Astrocyte (in vitro differentiated cells and primary cell): ENCODE measurements around the gene RPL10. TPM values are rescaled to one million over a fixed set of nuclear protein-coding genes. Genes with fewer than 3 reads are reported as not detected.

Experiments
- DNase-seq: peaks from one replicate; pipeline ENCODE4 v3.0.0-alpha.2; 2010; ENCODE audit warnings: low read depth
- FAIRE-seq: peaks from 2 replicates; lab custom pipeline; 2011; peaks lifted over from hg19 to GRCh38; lab: Jason Lieb, UNC
- H2AFZ ChIP-seq: 2 replicates; pipeline ENCODE4 v1.6.0; 2012; ENCODE audit warnings: low read depth, low read length, inconsistent platforms
- H3K27ac ChIP-seq: 2 replicates; pipeline ENCODE4 v1.5.1; 2011; ENCODE audit warnings: low read depth, low read length, inconsistent platforms
- H3K27me3 ChIP-seq: 2 replicates; pipeline ENCODE4 v1.6.0; 2011; ENCODE audit warnings: low read length, inconsistent platforms; ENCODE audit not compliant: insufficient read depth
- H3K36me3 ChIP-seq: 2 replicates; pipeline ENCODE4 v1.5.1; 2011; ENCODE audit warnings: low read length, inconsistent platforms; ENCODE audit not compliant: insufficient read depth
- H3K4me1 ChIP-seq: 2 replicates; pipeline ENCODE4 v1.5.1; 2011; ENCODE audit warnings: low read length, inconsistent platforms; ENCODE audit not compliant: insufficient read depth
- H3K4me2 ChIP-seq: 2 replicates; pipeline ENCODE4 v1.6.0; 2012; ENCODE audit warnings: low read length, inconsistent platforms
- H3K4me3 ChIP-seq: 2 replicates; pipeline ENCODE4 v1.5.1; 2011; ENCODE audit warnings: low read depth, mild to moderate bottlenecking, low read length, inconsistent platforms; ENCODE audit not compliant: insufficient read depth
- H3K79me2 ChIP-seq: 2 replicates; pipeline ENCODE4 v1.6.0; 2012; ENCODE audit warnings: mild to moderate bottlenecking, low read length, inconsistent platforms; ENCODE audit not compliant: insufficient read depth
- H3K9ac ChIP-seq: 2 replicates; pipeline ENCODE4 v1.6.0; 2012; ENCODE audit warnings: mild to moderate bottlenecking, low read length, inconsistent platforms
- H3K9me3 ChIP-seq: 2 replicates; pipeline ENCODE4 v1.5.1; 2012; ENCODE audit warnings: low read depth, mild to moderate bottlenecking, low read length, inconsistent platforms; ENCODE audit not compliant: insufficient read depth
- H4K20me1 ChIP-seq: 2 replicates; pipeline ENCODE4 v1.6.0; 2012; ENCODE audit warnings: low read length, inconsistent platforms; ENCODE audit not compliant: insufficient read depth
- H3K27ac Mint-ChIP-seq: one replicate; pipeline ENCODE4 v1.8.0; 2021; ENCODE audit warnings: mild to moderate bottlenecking, mixed read lengths; ENCODE audit not compliant: unreplicated experiment
- H3K27me3 Mint-ChIP-seq: one replicate; pipeline ENCODE4 v1.8.0; 2021; ENCODE audit warnings: low read depth, mixed read lengths; ENCODE audit not compliant: unreplicated experiment
- H3K36me3 Mint-ChIP-seq: one replicate; pipeline ENCODE4 v1.8.0; 2021; ENCODE audit warnings: low read depth, mixed read lengths; ENCODE audit not compliant: unreplicated experiment
- H3K4me1 Mint-ChIP-seq: one replicate; pipeline ENCODE4 v1.8.0; 2021; ENCODE audit warnings: low read depth, mixed read lengths; ENCODE audit not compliant: unreplicated experiment
- H3K4me3 Mint-ChIP-seq: one replicate; pipeline ENCODE4 v1.8.0; 2021; ENCODE audit warnings: mild to moderate bottlenecking, moderate library complexity, mixed read lengths; ENCODE audit not compliant: unreplicated experiment
- H3K9me3 Mint-ChIP-seq: one replicate; pipeline ENCODE4 v1.8.0; 2021; ENCODE audit warnings: mild to moderate bottlenecking, mixed read lengths; ENCODE audit not compliant: unreplicated experiment
- CTCF ChIP-seq: IDR thresholded peaks from 2 replicates; pipeline ENCODE4 v1.5.1; 2011; ENCODE audit warnings: low read depth, mild to moderate bottlenecking, inconsistent platforms, low read length, moderate library complexity; ENCODE audit not compliant: insufficient read depth
- EZH2 ChIP-seq: IDR thresholded peaks from 2 replicates; pipeline ENCODE4 v1.6.1; 2012; ENCODE audit warnings: mild to moderate bottlenecking, low read length, inconsistent platforms; ENCODE audit not compliant: insufficient read depth
- total RNA-seq: library from RNA; stranded (reverse); gene quantifications from 2 replicates; pipeline ENCODE4 v1.2.1, GENCODE V29; 2021

Gene RPL10
- total RNA-seq, 1 donor from 2014 or later, result 1,967 TPM

GRCh38 chrX:154429711-154430110 is 31.5 kb downstream of the RPL10 start:
- no peak for FAIRE-seq
- Mint-ChIP-seq H3K4me3 (peak overlapping the region; percentile 82), H3K36me3 (no peaks in the 10 kb centered on the region), H3K9me3 (no peaks in the 10 kb centered on the region), H3K27me3 (no peaks in the 10 kb centered on the region), H3K27ac (no peak overlapping the region), H3K4me1 (peaks cover 16% of the 10 kb centered on the region)
- H4K20me1 ChIP-seq, result peaks cover 21% of the 10 kb centered on the region
- H3K9ac ChIP-seq, result no peak overlapping the region
- H3K27me3 ChIP-seq, result no peaks in the 10 kb centered on the region
- no peak for DNase-seq
- H3K4me3 ChIP-seq, result peak overlapping the region; percentile 66
- no peaks in the 10 kb centered on the region for H3K9me3 ChIP-seq
- TF ChIP-seq CTCF (no peak), EZH2 (no peak)
- no peak overlapping the region for H2AFZ ChIP-seq
- H3K79me2 ChIP-seq, result peaks cover 29% of the 10 kb centered on the region
- no peaks in the 10 kb centered on the region for H3K4me1 ChIP-seq
- H3K27ac ChIP-seq, result no peak overlapping the region
- H3K4me2 ChIP-seq, result peak overlapping the region; percentile 86
- H3K36me3 ChIP-seq, result no peaks in the 10 kb centered on the region

GRCh38 chrX:154430479-154430878 is 32.3 kb downstream of the RPL10 start:
- H3K4me3 Mint-ChIP-seq, result peak overlapping the region; percentile 50
- Histone ChIP-seq H3K27me3 (no peaks in the 10 kb centered on the region), H3K36me3 (no peaks in the 10 kb centered on the region), H3K4me1 (no peaks in the 10 kb centered on the region), H3K79me2 (peaks cover 29% of the 10 kb centered on the region), H3K9ac (no peak overlapping the region), H3K4me2 (no peak overlapping the region), H3K27ac (no peak overlapping the region), H4K20me1 (peaks cover 21% of the 10 kb centered on the region), H3K9me3 (no peaks in the 10 kb centered on the region), H3K4me3 (no peak overlapping the region), H2AFZ (no peak overlapping the region)
- no peaks in the 10 kb centered on the region for H3K9me3 Mint-ChIP-seq
- H3K27ac Mint-ChIP-seq, result no peak overlapping the region
- DNase-seq, result no peak
- peak; percentile 70 for FAIRE-seq
- no peak for TF ChIP-seq EZH2
- no peak for TF ChIP-seq CTCF
- no peaks in the 10 kb centered on the region for H3K27me3 Mint-ChIP-seq
- H3K4me1 Mint-ChIP-seq, result peaks cover 16% of the 10 kb centered on the region
- no peaks in the 10 kb centered on the region for H3K36me3 Mint-ChIP-seq

- H3K36me3 ChIP-seq, result no peaks in the 10 kb centered on the region
- no peak overlapping the region for H3K4me3 ChIP-seq
- no peaks in the 10 kb centered on the region for H3K9me3 Mint-ChIP-seq
- H3K9me3 ChIP-seq, result no peaks in the 10 kb centered on the region
- H3K36me3 Mint-ChIP-seq, result no peaks in the 10 kb centered on the region
- TF ChIP-seq CTCF, result no peak
- no peak for TF ChIP-seq EZH2
- H3K4me2 ChIP-seq, result no peak overlapping the region
- peaks cover 29% of the 10 kb centered on the region for H3K79me2 ChIP-seq
- no peak overlapping the region for H3K27ac ChIP-seq
- peak overlapping the region; percentile 50 for H3K4me3 Mint-ChIP-seq
- H3K4me1 Mint-ChIP-seq, result peaks cover 16% of the 10 kb centered on the region
- peaks cover 21% of the 10 kb centered on the region for H4K20me1 ChIP-seq
- H3K27me3 ChIP-seq, result no peaks in the 10 kb centered on the region
- H3K9ac ChIP-seq, result no peak overlapping the region
- H3K27ac Mint-ChIP-seq, result no peak overlapping the region
- H3K27me3 Mint-ChIP-seq, result no peaks in the 10 kb centered on the region
- no peaks in the 10 kb centered on the region for H3K4me1 ChIP-seq
- DNase-seq, result no peak
- FAIRE-seq, result no peak
- H2AFZ ChIP-seq, result no peak overlapping the region
Measured at GRCh38 chrX:154430916-154431315, 32.7 kb downstream of the RPL10 start.
